HL-60 (cell line): Measurements from ENCODE around the gene THAP6.
"Not testable (repeated sequence)": the region's sequence is repeated elsewhere in the genome, so short reads cannot be mapped to it uniquely, and the experiment has no call there.

Experiments used
- DNase-seq, 2 experiments: peaks; one replicate each; pipeline ENCODE4 v3.0.0-alpha.2; 2010 to 2020; ENCODE audit warnings: low read depth in 1 of 2, low spot score in 1 of 2
- H3K27ac ChIP-seq: fragments of 250-450 bp; sonication (Bioruptor Pico); replicated peaks from 2 replicates; pipeline ENCODE4 v1.5.1; 2020; ENCODE audit warnings: mild to moderate bottlenecking, moderate library complexity
- H3K27me3 ChIP-seq: fragments of 250-450 bp; sonication (Bioruptor Pico); 2 replicates; pipeline ENCODE4 v1.5.1; 2021; ENCODE audit warnings: mild to moderate bottlenecking, moderate library complexity; ENCODE audit not compliant: insufficient read depth, poor library complexity, severe bottlenecking
- H3K4me3 ChIP-seq: replicated peaks from 2 replicates; pipeline ENCODE4 v1.5.1; 2011; ENCODE audit warnings: mild to moderate bottlenecking, control low read depth, low read length; ENCODE audit not compliant: insufficient read depth
- GABPA ChIP-seq: IDR thresholded peaks from 2 replicates; pipeline ENCODE4 v1.6.1; 2012; ENCODE audit warnings: low read depth
- POLR2AphosphoS5 ChIP-seq: IDR thresholded peaks from 2 replicates; pipeline ENCODE4 v1.6.1; 2012; ENCODE audit warnings: low read depth
- SPI1 ChIP-seq: IDR thresholded peaks from 2 replicates; pipeline ENCODE4 v1.6.1; 2012; ENCODE audit warnings: low read depth, mild to moderate bottlenecking, borderline replicate concordance
- TF ChIP-seq, protein P1 (sequence below): IDR thresholded peaks from one replicate; pipeline ENCODE4 v1.5.1; 2011; ENCODE audit warnings: low read length, control low read depth, inconsistent platforms; ENCODE audit not compliant: insufficient read depth
- TF ChIP-seq, protein P2 (sequence below): IDR thresholded peaks from 2 replicates; pipeline ENCODE4 v1.6.1; 2012; ENCODE audit warnings: low read depth; ENCODE audit not compliant: insufficient replicate concordance

Gene THAP6

DNA sequence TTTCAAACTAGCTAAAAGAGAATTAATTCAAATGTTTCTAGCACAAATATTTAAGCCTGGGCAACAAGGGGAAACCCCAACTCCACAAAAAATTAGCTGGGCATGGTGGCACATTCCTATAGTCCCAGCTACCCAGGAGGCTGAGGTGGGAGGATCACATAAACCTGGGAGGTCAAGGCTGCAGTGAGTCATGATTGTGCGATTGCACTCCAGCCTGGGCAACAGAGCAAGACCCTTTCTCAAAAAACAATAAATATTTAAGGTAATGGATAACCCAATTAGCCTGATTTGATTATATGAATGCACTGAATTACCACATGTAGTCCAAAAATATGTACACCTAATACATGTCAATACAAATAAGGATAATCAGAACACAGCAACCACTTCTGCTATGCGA, 14.4 kb upstream of the THAP6 start:
- TF ChIP-seq GABPA (no peak), SPI1 (no peak), POLR2AphosphoS5 (no peak)
- TF ChIP-seq, protein P1, sequence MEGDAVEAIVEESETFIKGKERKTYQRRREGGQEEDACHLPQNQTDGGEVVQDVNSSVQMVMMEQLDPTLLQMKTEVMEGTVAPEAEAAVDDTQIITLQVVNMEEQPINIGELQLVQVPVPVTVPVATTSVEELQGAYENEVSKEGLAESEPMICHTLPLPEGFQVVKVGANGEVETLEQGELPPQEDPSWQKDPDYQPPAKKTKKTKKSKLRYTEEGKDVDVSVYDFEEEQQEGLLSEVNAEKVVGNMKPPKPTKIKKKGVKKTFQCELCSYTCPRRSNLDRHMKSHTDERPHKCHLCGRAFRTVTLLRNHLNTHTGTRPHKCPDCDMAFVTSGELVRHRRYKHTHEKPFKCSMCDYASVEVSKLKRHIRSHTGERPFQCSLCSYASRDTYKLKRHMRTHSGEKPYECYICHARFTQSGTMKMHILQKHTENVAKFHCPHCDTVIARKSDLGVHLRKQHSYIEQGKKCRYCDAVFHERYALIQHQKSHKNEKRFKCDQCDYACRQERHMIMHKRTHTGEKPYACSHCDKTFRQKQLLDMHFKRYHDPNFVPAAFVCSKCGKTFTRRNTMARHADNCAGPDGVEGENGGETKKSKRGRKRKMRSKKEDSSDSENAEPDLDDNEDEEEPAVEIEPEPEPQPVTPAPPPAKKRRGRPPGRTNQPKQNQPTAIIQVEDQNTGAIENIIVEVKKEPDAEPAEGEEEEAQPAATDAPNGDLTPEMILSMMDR = no peak
- TF ChIP-seq, protein P2, sequence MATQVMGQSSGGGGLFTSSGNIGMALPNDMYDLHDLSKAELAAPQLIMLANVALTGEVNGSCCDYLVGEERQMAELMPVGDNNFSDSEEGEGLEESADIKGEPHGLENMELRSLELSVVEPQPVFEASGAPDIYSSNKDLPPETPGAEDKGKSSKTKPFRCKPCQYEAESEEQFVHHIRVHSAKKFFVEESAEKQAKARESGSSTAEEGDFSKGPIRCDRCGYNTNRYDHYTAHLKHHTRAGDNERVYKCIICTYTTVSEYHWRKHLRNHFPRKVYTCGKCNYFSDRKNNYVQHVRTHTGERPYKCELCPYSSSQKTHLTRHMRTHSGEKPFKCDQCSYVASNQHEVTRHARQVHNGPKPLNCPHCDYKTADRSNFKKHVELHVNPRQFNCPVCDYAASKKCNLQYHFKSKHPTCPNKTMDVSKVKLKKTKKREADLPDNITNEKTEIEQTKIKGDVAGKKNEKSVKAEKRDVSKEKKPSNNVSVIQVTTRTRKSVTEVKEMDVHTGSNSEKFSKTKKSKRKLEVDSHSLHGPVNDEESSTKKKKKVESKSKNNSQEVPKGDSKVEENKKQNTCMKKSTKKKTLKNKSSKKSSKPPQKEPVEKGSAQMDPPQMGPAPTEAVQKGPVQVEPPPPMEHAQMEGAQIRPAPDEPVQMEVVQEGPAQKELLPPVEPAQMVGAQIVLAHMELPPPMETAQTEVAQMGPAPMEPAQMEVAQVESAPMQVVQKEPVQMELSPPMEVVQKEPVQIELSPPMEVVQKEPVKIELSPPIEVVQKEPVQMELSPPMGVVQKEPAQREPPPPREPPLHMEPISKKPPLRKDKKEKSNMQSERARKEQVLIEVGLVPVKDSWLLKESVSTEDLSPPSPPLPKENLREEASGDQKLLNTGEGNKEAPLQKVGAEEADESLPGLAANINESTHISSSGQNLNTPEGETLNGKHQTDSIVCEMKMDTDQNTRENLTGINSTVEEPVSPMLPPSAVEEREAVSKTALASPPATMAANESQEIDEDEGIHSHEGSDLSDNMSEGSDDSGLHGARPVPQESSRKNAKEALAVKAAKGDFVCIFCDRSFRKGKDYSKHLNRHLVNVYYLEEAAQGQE = no peak
- H3K27ac ChIP-seq = no peak overlapping the region
- no peaks in the 10 kb centered on the region for H3K27me3 ChIP-seq
- DNase-seq = no peak
- no peak overlapping the region for H3K4me3 ChIP-seq

DNA sequence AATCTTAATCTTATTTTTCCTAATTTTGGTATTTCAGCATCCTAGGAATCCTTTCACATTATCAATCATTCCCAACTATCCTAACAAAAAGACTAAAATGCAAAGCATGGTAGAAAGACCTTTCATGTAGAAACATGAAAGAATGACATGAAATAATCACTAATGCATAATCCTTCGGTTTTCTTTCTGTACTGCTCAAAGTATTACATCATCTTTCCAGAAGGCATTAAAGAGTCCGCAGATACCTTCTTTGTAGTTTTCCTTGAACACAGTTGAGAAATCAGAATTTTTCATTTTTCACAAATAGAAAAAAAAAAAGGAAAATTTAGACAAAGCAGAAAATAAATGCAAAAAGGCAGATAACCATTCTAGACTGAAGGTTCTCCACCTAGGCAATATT, 11.6 kb upstream of the THAP6 start:
- H3K27me3 ChIP-seq = no peaks in the 10 kb centered on the region
- no peak overlapping the region for H3K27ac ChIP-seq
- no peak overlapping the region for H3K4me3 ChIP-seq
- TF ChIP-seq SPI1 (no peak), POLR2AphosphoS5 (no peak), GABPA (no peak)
- TF ChIP-seq, protein P2 = no peak
- TF ChIP-seq, protein P1 = no peak
- no peak for DNase-seq

DNA sequence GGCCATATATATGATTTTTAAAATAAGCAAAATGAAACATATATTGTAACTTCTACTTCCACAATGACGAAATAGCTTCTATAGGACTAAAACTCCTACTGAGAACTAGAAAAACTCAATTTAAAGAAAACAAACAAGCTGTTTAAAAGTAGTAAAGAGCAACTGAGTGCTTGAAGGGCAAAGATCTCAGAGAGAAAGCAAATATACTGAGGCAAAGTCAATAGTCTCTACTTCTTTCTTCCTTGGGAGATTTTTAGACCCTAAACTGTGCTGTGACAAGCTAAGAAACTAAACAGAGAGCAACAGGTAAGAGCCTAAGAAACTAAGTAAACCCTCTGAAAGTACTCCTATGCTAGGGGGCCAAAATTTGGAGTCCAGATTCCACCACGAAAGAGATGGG, 8.6 kb upstream of the THAP6 start:
- no peak for DNase-seq
- Histone ChIP-seq H3K4me3 (no peak overlapping the region), H3K27me3 (no peaks in the 10 kb centered on the region), H3K27ac (no peak overlapping the region)
- TF ChIP-seq, protein P1 = no peak
- no peak for TF ChIP-seq GABPA
- TF ChIP-seq, protein P2 = no peak
- TF ChIP-seq POLR2AphosphoS5 = no peak
- no peak for TF ChIP-seq SPI1

DNA sequence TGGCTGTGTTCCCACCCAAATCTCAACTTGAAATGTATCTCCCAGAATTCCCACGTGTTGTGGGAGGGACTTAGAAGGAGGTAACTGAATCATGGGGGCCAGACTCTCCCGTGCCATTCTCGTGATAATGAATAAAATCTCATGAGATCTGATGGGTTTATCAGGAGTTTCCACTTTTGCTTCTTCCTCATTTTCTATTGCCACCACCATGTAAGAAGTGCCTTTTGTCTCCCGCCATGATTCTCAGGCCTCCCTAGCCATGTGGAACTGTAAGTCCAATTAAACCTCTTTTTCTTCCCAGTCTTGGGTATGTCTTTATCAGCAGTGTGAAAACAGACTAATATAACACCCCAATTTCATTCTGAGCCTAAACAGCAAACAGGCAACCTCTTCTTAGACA, 4.7 kb upstream of the THAP6 start:
- not testable (repeated sequence) for H3K27ac ChIP-seq, H3K4me3 ChIP-seq, H3K27me3 ChIP-seq
- peak in 1 of 2 experiments; percentile 5 for DNase-seq
